Measurements from ENCODE around the gene ANKRD12. TPM values are rescaled to one million over a fixed set of nuclear protein-coding genes. Genes with fewer than 3 reads are reported as not detected.

Gene ANKRD12
- total and polyA plus RNA-seq, 2 donors (not counting 1 experiment from before 2014, with no cell fraction given) = 8.0 to 183 TPM

DNA sequence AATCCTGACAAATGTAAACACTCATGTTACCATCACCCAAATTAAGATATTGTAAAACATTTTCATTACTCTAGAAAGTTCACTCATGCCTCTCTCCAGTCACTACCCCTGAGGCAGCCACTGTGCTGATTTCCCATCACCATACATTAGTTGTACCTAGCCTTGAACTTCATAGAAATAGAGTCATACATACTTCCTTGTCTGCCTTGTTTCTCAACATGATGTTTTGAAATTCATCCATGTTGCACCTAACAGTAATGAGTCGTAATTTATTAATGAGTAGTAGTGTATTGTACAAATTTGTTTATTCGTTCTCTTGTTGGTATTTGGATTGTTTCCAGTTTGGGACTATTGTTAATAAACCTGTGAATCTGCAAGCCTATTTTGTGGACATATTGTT, 149.0 kb downstream of the ANKRD12 start:
- intact Hi-C loops (cut with micrococcal nuclease) = no loop called here
- no CpG with 5 or more reads among the region's 2 CpGs for WGBS (ENCODE audit: insufficient coverage)
- H3K27ac Mint-ChIP-seq = no peak overlapping the region

DNA sequence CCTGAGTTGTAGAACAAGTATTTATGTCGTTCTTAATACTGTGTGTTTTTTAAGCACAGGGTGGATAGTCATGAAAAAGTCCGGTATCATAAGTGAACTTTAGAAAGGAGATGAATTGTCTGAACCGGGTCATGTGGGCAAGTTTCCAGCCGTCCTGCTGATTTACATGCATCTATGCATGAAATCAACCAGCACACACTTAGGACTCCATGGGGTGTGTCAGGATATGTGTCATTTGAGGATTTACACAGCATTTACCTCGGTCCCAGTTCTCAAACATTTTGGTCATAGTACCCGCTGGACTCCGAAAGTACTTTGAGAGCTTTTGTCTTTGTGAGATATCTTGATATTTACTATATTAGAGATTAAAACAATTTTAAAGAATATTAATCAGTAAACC, 150.5 kb downstream of the ANKRD12 start:
- no peaks in the 10 kb centered on the region for H3K27me3 Mint-ChIP-seq
- peaks cover 8% of the 10 kb centered on the region for H3K9me3 Mint-ChIP-seq (ENCODE audit: insufficient read depth)
- Histone ChIP-seq H4K20me1 (ENCODE audit: control insufficient read depth, insufficient read depth, low read length, poor library complexity, severe bottlenecking) (no peaks in the 10 kb centered on the region), H3K9me3 (ENCODE audit: control extremely low read depth in 1 of 3, control insufficient read depth in 2 of 3, insufficient read depth in 1 of 3, low read length in 2 of 3) (peaks cover 0 to 24% (median 6%) of the 10 kb centered on the region in 3 donors), H3K9ac (ENCODE audit: low read length) (no peak overlapping the region), H3K4me1 (ENCODE audit: control insufficient read depth in 2 of 2, insufficient read depth in 2 of 2, low read length in 2 of 2) (no peaks in the 10 kb centered on the region), H3K27me3 (replicated peaks in 1 of 4; ENCODE audit: control extremely low read depth in 1 of 4, control insufficient read depth in 3 of 4, insufficient read depth in 4 of 4, low read length in 3 of 4) (no peaks in the 10 kb centered on the region), H3K27ac (ENCODE audit: low read length in 2 of 2) (no peak overlapping the region), H3K4me2 (replicated peaks; ENCODE audit: low read depth, low read length, poor library complexity, severe bottlenecking) (no peak overlapping the region), H3K4me3 (ENCODE audit: control extremely low read depth in 1 of 5, extremely low read depth in 1 of 5, insufficient read depth in 1 of 5, low read depth in 2 of 5, low read length in 4 of 5) (no peak overlapping the region), H2AFZ (ENCODE audit: insufficient read depth, low read depth, low read length, poor library complexity, severe bottlenecking) (no peak overlapping the region), H3K79me2 (ENCODE audit: control insufficient read depth, insufficient read depth, low read length) (no peaks in the 10 kb centered on the region), H3K36me3 (replicated peaks in 1 of 2; ENCODE audit: control extremely low read depth in 1 of 2, control insufficient read depth in 1 of 2, extremely low read depth in 1 of 2, insufficient read depth in 2 of 2, low read length in 1 of 2) (peaks cover 0 to 7% of the 10 kb centered on the region in 2 experiments)
- no peak overlapping the region for H3K27ac Mint-ChIP-seq
- 100% methylated on average over 2 of the region's 7 CpGs for WGBS (ENCODE audit: insufficient coverage)
- H3K4me3 Mint-ChIP-seq = no peak overlapping the region
- POLR2A ChIA-PET = no interaction called here
- no peak for ATAC-seq (ENCODE audit: low read depth)
- H3K4me1 Mint-ChIP-seq = no peaks in the 10 kb centered on the region
- no peak for DNase-seq
- TF ChIP-seq, protein P1, sequence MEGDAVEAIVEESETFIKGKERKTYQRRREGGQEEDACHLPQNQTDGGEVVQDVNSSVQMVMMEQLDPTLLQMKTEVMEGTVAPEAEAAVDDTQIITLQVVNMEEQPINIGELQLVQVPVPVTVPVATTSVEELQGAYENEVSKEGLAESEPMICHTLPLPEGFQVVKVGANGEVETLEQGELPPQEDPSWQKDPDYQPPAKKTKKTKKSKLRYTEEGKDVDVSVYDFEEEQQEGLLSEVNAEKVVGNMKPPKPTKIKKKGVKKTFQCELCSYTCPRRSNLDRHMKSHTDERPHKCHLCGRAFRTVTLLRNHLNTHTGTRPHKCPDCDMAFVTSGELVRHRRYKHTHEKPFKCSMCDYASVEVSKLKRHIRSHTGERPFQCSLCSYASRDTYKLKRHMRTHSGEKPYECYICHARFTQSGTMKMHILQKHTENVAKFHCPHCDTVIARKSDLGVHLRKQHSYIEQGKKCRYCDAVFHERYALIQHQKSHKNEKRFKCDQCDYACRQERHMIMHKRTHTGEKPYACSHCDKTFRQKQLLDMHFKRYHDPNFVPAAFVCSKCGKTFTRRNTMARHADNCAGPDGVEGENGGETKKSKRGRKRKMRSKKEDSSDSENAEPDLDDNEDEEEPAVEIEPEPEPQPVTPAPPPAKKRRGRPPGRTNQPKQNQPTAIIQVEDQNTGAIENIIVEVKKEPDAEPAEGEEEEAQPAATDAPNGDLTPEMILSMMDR (IDR thresholded peaks at IDR 0.05) = no peak
- TF ChIP-seq EZH2 (IDR thresholded peaks at IDR 0.05; ENCODE audit: borderline replicate concordance, insufficient read depth, low read depth, low read length, poor library complexity, severe bottlenecking) = no peak
- intact Hi-C loops (cut with micrococcal nuclease) = no loop called here
- CTCF ChIA-PET = no interaction called here

More for the DNA sequence above, 149.0 kb downstream of the ANKRD12 start:
- no peaks in the 10 kb centered on the region for H3K4me1 Mint-ChIP-seq
- TF ChIP-seq, protein P1 (IDR thresholded peaks at IDR 0.05) = no peak
- peaks cover 1 to 13% of the 10 kb centered on the region in 2 experiments for H3K36me3 ChIP-seq (replicated peaks in 1 of 2; ENCODE audit: control extremely low read depth in 1 of 2, control insufficient read depth in 1 of 2, extremely low read depth in 1 of 2, insufficient read depth in 2 of 2, low read length in 1 of 2)
- no peak overlapping the region for H3K4me3 ChIP-seq (ENCODE audit: control extremely low read depth in 1 of 5, extremely low read depth in 1 of 5, insufficient read depth in 1 of 5, low read depth in 2 of 5, low read length in 4 of 5)
- no peaks in the 10 kb centered on the region for H3K4me1 ChIP-seq (ENCODE audit: control insufficient read depth in 2 of 2, insufficient read depth in 2 of 2, low read length in 2 of 2)
- CTCF ChIA-PET = no interaction called here
- peaks cover 4% of the 10 kb centered on the region for H3K9me3 Mint-ChIP-seq (ENCODE audit: insufficient read depth)
- no peaks in the 10 kb centered on the region for H3K27me3 Mint-ChIP-seq
- H3K9me3 ChIP-seq (ENCODE audit: control extremely low read depth in 1 of 3, control insufficient read depth in 2 of 3, insufficient read depth in 1 of 3, low read length in 2 of 3) = peaks cover 0 to 16% (median 3%) of the 10 kb centered on the region in 3 donors
- no peaks in the 10 kb centered on the region for H4K20me1 ChIP-seq (ENCODE audit: control insufficient read depth, insufficient read depth, low read length, poor library complexity, severe bottlenecking)
- no peaks in the 10 kb centered on the region for H3K79me2 ChIP-seq (ENCODE audit: control insufficient read depth, insufficient read depth, low read length)
- H3K4me2 ChIP-seq (replicated peaks; ENCODE audit: low read depth, low read length, poor library complexity, severe bottlenecking) = no peak overlapping the region
- no peak for DNase-seq
- H3K27ac ChIP-seq (ENCODE audit: low read length in 2 of 2) = no peak overlapping the region
- POLR2A ChIA-PET = no interaction called here
- no peak overlapping the region for H2AFZ ChIP-seq (ENCODE audit: insufficient read depth, low read depth, low read length, poor library complexity, severe bottlenecking)
- ATAC-seq (ENCODE audit: low read depth) = no peak
- H3K9ac ChIP-seq (ENCODE audit: low read length) = no peak overlapping the region
- H3K27me3 ChIP-seq (replicated peaks in 1 of 4; ENCODE audit: control extremely low read depth in 1 of 4, control insufficient read depth in 3 of 4, insufficient read depth in 4 of 4, low read length in 3 of 4) = no peaks in the 10 kb centered on the region
- H3K4me3 Mint-ChIP-seq = no peak overlapping the region

Data from B cell (primary cell).